WTC11 (cell line): ENCODE results near the gene DCST2. TPM values are rescaled to one million over a fixed set of nuclear protein-coding genes. Genes with fewer than 3 reads are reported as not detected.

Experiments used
- ATAC-seq: fragments of 200-7000 bp; cut with Tn5 transposase; 2 replicates; pipeline ENCODE4 v1.10.0; 2021; ENCODE audit warnings: mild to moderate bottlenecking, moderate library complexity
- CTCF ChIA-PET: fragments of 300-600 bp; sonication (Branson Sonifier 250); formaldehyde crosslinking; loops from one replicate; lab custom pipeline; 2021; ENCODE audit warnings: antibody characterized with exemption; lab: Charles Lee
- POLR2A ChIA-PET: fragments of 350-600 bp; sonication (Branson Sonifier 250); formaldehyde crosslinking; loops from one replicate; lab custom pipeline; 2021; ENCODE audit warnings: antibody characterized with exemption; lab: Charles Lee
- DNase-seq: peaks from one replicate; pipeline ENCODE4 v3.0.0; 2021; ENCODE audit warnings: low spot score
- H3K27ac Mint-ChIP-seq: 2 replicates; pipeline ENCODE4 v1.8.0; 2021; ENCODE audit warnings: mixed read lengths
- H3K27me3 Mint-ChIP-seq: 2 replicates; pipeline ENCODE4 v1.8.0; 2021; ENCODE audit warnings: low read depth, mild to moderate bottlenecking, moderate library complexity, mixed read lengths
- H3K36me3 Mint-ChIP-seq: 2 replicates; pipeline ENCODE4 v1.8.0; 2021; ENCODE audit warnings: mixed read lengths
- H3K4me1 Mint-ChIP-seq: 2 replicates; pipeline ENCODE4 v1.8.0; 2022; ENCODE audit warnings: mixed read lengths
- H3K4me3 Mint-ChIP-seq: 2 replicates; pipeline ENCODE4 v1.8.0; 2021; ENCODE audit warnings: mild to moderate bottlenecking, moderate library complexity, mixed read lengths
- H3K9me3 Mint-ChIP-seq: 2 replicates; pipeline ENCODE4 v1.8.0; 2021; ENCODE audit warnings: mixed read lengths
- AFF4 ChIP-seq: sonication (generic); formaldehyde crosslinking; IDR thresholded peaks from 2 replicates; pipeline ENCODE4 v1.8.1; 2023; ENCODE audit warnings: mild to moderate bottlenecking, missing genetic modification reagents, borderline replicate concordance
- ARID4B ChIP-seq: sonication (generic); formaldehyde crosslinking; IDR thresholded peaks from 2 replicates; pipeline ENCODE4 v1.8.0; 2023; ENCODE audit warnings: missing genetic modification reagents, mild to moderate bottlenecking, borderline replicate concordance
- ATF1 ChIP-seq: sonication (generic); formaldehyde crosslinking; IDR thresholded peaks from 2 replicates; pipeline ENCODE4 v1.8.1; 2023; ENCODE audit warnings: mild to moderate bottlenecking, moderate library complexity, missing genetic modification reagents
- ATF2 ChIP-seq: sonication (generic); formaldehyde crosslinking; IDR thresholded peaks from 2 replicates; pipeline ENCODE4 v1.8.1; 2022; ENCODE audit warnings: low read depth, missing genetic modification reagents, borderline replicate concordance
- IRF1 ChIP-seq: sonication (generic); formaldehyde crosslinking; IDR thresholded peaks from 2 replicates; pipeline ENCODE4 v1.8.0; 2023; ENCODE audit warnings: missing genetic modification reagents
- JUN ChIP-seq: sonication (generic); formaldehyde crosslinking; IDR thresholded peaks from 2 replicates; pipeline ENCODE4 v1.8.0; 2023; ENCODE audit warnings: mild to moderate bottlenecking, missing genetic modification reagents
- KAT7 ChIP-seq: sonication (generic); formaldehyde crosslinking; IDR thresholded peaks from 2 replicates; pipeline ENCODE4 v1.8.1; 2023; ENCODE audit warnings: missing genetic modification reagents, mild to moderate bottlenecking, borderline replicate concordance
- MYBL2 ChIP-seq: sonication (generic); formaldehyde crosslinking; IDR thresholded peaks from 2 replicates; pipeline ENCODE4 v1.8.1; 2023; ENCODE audit warnings: mild to moderate bottlenecking, moderate library complexity, missing genetic modification reagents
- NR1H2 ChIP-seq: sonication (generic); formaldehyde crosslinking; IDR thresholded peaks from 2 replicates; pipeline ENCODE4 v1.9.0; 2021; ENCODE audit warnings: mild to moderate bottlenecking, moderate library complexity, missing genetic modification reagents
- RORB ChIP-seq: fragments of 250-450 bp; sonication (Bioruptor Pico); IDR thresholded peaks from 2 replicates; pipeline ENCODE4 v1.9.0; 2021; ENCODE audit warnings: mild to moderate bottlenecking
- TCF7 ChIP-seq: sonication (generic); formaldehyde crosslinking; IDR thresholded peaks from 2 replicates; pipeline ENCODE4 v1.8.0; 2022; ENCODE audit warnings: mild to moderate bottlenecking, low read depth, missing genetic modification reagents, moderate library complexity
- TEAD4 ChIP-seq: sonication (generic); formaldehyde crosslinking; IDR thresholded peaks from 2 replicates; pipeline ENCODE4 v1.8.0; 2022; ENCODE audit warnings: mild to moderate bottlenecking, missing genetic modification reagents
- ZNF121 ChIP-seq: sonication (generic); formaldehyde crosslinking; IDR thresholded peaks from 2 replicates; pipeline ENCODE4 v1.8.0; 2023; ENCODE audit warnings: missing genetic modification reagents
- ZNF512 ChIP-seq: sonication (generic); formaldehyde crosslinking; IDR thresholded peaks from 2 replicates; pipeline ENCODE4 v1.8.1; 2022; ENCODE audit warnings: missing genetic modification reagents, borderline replicate concordance
- microRNA-seq: library from miRNA; unstranded; fragments of <30 nt; microRNA quantifications from one replicate; pipeline ENCODE4 v1.2.0, GENCODE V29; 2022; ENCODE audit warnings: borderline number of aligned reads
- total RNA-seq: library from RNA; stranded (reverse); gene quantifications from 3 replicates; pipeline ENCODE4 v1.2.3, GENCODE V29; 2021

DCST2 gene
- total RNA-seq, 1 experiment from 2014 or later: 0.83 TPM

GRCh38 chr1:154968731-154969130 lies 64.8 kb downstream of the DCST2 start:
- Mint-ChIP-seq H3K4me3 (no peak overlapping the region), H3K4me1 (peaks cover 45% of the 10 kb centered on the region), H3K9me3 (no peaks in the 10 kb centered on the region), H3K27ac (peak overlapping the region; percentile 81), H3K36me3 (peaks cover 42% of the 10 kb centered on the region), H3K27me3 (no peaks in the 10 kb centered on the region)
- DNase-seq (no peak), ATAC-seq (no peak)
- TF ChIP-seq JUN (CRISPR knock-in tag): no peak
- no peak for TF ChIP-seq TCF7 (CRISPR knock-in tag)
- TF ChIP-seq NR1H2 (CRISPR knock-in tag): no peak
- TF ChIP-seq IRF1 (CRISPR knock-in tag): no peak
- no peak for TF ChIP-seq ATF1
- TF ChIP-seq ZNF121 (CRISPR knock-in tag): no peak
- no peak for TF ChIP-seq AFF4
- TF ChIP-seq MYBL2 (CRISPR knock-in tag): no peak
- no peak for TF ChIP-seq TEAD4
- no peak for TF ChIP-seq ARID4B
- TF ChIP-seq ZNF512: no peak
- TF ChIP-seq KAT7 (CRISPR knock-in tag): no peak
- TF ChIP-seq RORB: no peak
- no peak for TF ChIP-seq ATF2
- ChIA-PET POLR2A (interaction anchor here (0.9 to 7.3 kb wide), 5 partner anchors 12 to 49 kb away, joined by 3 to 176 read pairs (median 66); partner anchors contain the start of genes FLAD1, LENEP, PBXIP1 and ZBTB7B), CTCF (interaction anchor here (0.7 to 8.3 kb wide), 3 partner anchors 25 to 93 kb away, joined by 5 to 176 read pairs (median 6); partner anchors contain the start of genes LENEP and ZBTB7B)

Small RNA genes lying within 50 kb of the gene (microRNA-seq; reads per million reads assigned to microRNA genes)
- not detected for gene MIR4258

Other genes starting within 250 kb of the DCST2 start
- 1.3 to 2.1 TPM (median 1.9 TPM) in 3 replicates for gene KCNN3, start 163.5 kb downstream of the DCST2 start, total RNA-seq
- 26.8 to 38.7 TPM (median 36.8 TPM) in 3 replicates for gene PMVK, start 97.1 kb downstream of the DCST2 start, total RNA-seq
- gene PBXIP1, start 77.7 kb downstream of the DCST2 start, total RNA-seq: 26.5 to 30.7 TPM (median 28.4 TPM) in 3 replicates
- gene PYGO2, start 72.0 kb downstream of the DCST2 start, total RNA-seq: 37.4 to 38.8 TPM (median 38.0 TPM) in 3 replicates
- gene SHC1, start 63.0 kb downstream of the DCST2 start, total RNA-seq: 180 to 199 TPM (median 180 TPM) in 3 replicates
- 258 to 301 TPM (median 278 TPM) in 3 replicates for gene CKS1B, start 59.1 kb downstream of the DCST2 start, total RNA-seq
- 71.1 to 88.3 TPM (median 71.2 TPM) in 3 replicates for gene FLAD1, start 50.4 kb downstream of the DCST2 start, total RNA-seq
- 0.48 to 1.2 TPM in 2 of 3 replicates, not detected in the other for gene LENEP, start 40.2 kb downstream of the DCST2 start, total RNA-seq
- 29.8 to 32.1 TPM (median 31.5 TPM) in 3 replicates for gene ZBTB7B, start 31.0 kb downstream of the DCST2 start, total RNA-seq
- gene DCST1, start within 50 bp of the DCST2 start, total RNA-seq: 0.15 TPM in 1 of 3 replicates, not detected in the others
- 32.1 to 38.4 TPM (median 33.2 TPM) in 3 replicates for gene ADAM15, start 17.5 kb upstream of the DCST2 start, total RNA-seq
- 19.5 to 22.7 TPM (median 22.3 TPM) in 3 replicates for gene EFNA4, start 30.0 kb upstream of the DCST2 start, total RNA-seq
- gene EFNA3, start 45.1 kb upstream of the DCST2 start, total RNA-seq: 12.5 to 15.4 TPM (median 15.4 TPM) in 3 replicates
- gene EFNA1, start 94.1 kb upstream of the DCST2 start, total RNA-seq: 6.0 to 7.3 TPM (median 6.5 TPM) in 3 replicates
- gene SLC50A1, start 102.1 kb upstream of the DCST2 start, total RNA-seq: 39.0 to 47.8 TPM (median 46.0 TPM) in 3 replicates
- 70.6 to 79.8 TPM (median 73.5 TPM) in 3 replicates for gene DPM3, start 106.8 kb upstream of the DCST2 start, total RNA-seq
- 104 to 161 TPM (median 147 TPM) in 3 replicates for gene KRTCAP2, start 139.5 kb upstream of the DCST2 start, total RNA-seq
- gene TRIM46, start 140.1 kb upstream of the DCST2 start, total RNA-seq: 20.3 to 22.1 TPM (median 21.4 TPM) in 3 replicates
- 4.0 to 5.3 TPM (median 5.3 TPM) in 3 replicates for gene THBS3, start 174.1 kb upstream of the DCST2 start, total RNA-seq
- gene MTX1, start 174.9 kb upstream of the DCST2 start, total RNA-seq: 57.5 to 62.8 TPM (median 60.4 TPM) in 3 replicates
- 65.3 to 67.8 TPM (median 66.6 TPM) in 3 replicates for gene ENTREP3, start 221.7 kb upstream of the DCST2 start, total RNA-seq
- gene SCAMP3, start 228.6 kb upstream of the DCST2 start, total RNA-seq: 50.0 to 58.8 TPM (median 52.2 TPM) in 3 replicates
- gene CLK2, start 239.7 kb upstream of the DCST2 start, total RNA-seq: 68.2 to 74.9 TPM (median 74.4 TPM) in 3 replicates
- gene HCN3, start 243.7 kb upstream of the DCST2 start, total RNA-seq: 5.9 to 7.3 TPM (median 6.3 TPM) in 3 replicates